GM12874 (cell line): ENCODE measurements around the gene ACOT11.

Experiments used
- TF ChIP-seq, protein P1 (sequence below): IDR thresholded peaks from 2 replicates; pipeline ENCODE4 v1.5.1; 2011; ENCODE audit warnings: low read depth, mild to moderate bottlenecking, control low read depth, low read length, moderate library complexity; ENCODE audit not compliant: insufficient read depth

Gene ACOT11

DNA sequence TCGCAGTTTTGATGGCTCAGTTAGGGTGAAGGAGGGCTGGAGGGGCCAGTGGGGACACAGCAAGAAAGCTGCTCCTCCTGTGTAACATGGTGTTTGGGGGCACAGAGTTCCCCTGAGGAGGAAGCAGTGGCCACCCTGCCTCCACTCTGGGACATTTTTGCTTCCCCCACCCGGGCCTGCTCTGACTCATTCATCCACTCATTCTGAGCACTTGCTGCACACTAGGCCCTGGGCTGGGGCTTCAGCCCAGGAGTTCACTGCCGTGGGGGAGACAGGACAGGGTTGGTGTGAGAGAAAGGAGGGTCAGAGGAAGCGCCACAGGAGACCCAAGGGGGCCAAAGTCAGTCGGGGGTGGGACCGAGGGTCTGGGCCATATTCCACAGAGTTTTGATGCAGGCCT lies 41.4 kb upstream of the ACOT11 start:
- TF ChIP-seq, protein P1, sequence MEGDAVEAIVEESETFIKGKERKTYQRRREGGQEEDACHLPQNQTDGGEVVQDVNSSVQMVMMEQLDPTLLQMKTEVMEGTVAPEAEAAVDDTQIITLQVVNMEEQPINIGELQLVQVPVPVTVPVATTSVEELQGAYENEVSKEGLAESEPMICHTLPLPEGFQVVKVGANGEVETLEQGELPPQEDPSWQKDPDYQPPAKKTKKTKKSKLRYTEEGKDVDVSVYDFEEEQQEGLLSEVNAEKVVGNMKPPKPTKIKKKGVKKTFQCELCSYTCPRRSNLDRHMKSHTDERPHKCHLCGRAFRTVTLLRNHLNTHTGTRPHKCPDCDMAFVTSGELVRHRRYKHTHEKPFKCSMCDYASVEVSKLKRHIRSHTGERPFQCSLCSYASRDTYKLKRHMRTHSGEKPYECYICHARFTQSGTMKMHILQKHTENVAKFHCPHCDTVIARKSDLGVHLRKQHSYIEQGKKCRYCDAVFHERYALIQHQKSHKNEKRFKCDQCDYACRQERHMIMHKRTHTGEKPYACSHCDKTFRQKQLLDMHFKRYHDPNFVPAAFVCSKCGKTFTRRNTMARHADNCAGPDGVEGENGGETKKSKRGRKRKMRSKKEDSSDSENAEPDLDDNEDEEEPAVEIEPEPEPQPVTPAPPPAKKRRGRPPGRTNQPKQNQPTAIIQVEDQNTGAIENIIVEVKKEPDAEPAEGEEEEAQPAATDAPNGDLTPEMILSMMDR = no peak

DNA sequence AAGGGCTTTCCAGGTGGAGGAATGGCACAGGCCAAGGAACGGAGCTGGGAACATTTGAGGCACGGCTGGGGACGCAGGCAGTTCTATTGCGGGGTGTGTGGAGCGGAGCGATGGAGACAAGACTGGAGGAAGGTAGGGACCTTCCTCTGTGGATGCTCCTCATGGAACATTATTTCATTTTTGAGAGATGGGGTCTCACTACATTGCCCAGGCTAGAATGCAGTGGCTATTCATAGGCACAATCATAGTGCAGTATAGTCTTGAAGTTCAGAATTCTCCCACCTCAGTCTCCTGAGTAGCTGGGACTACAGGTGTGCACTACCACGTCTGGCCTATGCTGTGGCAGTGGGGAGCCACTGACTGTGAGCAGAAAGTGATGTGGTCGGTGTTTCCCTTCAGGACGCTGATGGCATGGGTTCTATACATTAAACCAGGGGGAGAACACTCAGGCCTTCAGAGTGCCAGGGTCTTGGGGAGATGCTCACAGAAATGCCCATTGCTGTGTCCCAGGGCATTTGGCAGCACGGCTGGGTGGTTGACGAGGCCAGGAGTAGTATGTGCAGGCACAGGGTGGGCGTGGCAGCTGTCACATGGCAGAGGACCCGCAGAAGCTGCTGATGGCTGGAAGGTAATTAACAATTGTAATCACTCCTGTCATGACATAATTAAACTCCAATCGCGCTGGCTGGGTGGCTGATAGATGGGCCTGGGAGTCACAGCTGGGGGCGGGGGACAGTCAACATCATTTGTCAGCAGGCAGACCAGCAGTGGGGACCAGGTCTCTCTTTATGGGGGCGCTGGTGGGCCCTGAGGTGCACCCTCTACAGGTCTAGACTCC lies 40.8 kb upstream of the ACOT11 start:
- TF ChIP-seq, protein P1 = no peak

DNA sequence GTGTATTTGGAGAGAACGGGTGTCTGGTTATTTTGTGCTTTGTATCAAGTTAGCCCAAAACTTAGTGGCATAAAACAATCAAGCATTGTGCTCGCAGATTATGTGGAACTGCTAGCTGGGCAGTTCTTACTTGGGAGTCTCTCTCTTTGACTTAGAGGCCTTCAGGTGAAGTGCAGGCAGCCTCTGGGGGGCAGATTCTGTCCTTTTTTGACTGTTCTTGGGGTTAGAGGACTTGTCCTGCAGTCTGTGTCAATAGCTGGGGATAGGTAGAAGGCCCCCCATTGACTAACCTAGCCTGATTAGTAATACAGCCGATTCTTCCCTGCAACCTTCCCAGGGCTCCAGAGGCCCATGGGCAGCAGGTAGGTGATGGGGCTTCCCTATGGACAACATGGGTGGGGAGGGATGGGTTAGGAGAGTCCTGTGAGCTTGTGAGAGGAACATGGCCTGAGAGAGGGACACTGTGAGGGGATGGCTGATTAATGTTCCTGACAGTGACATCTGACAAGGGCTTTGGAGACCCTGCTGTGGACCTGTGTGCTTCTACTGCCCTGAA lies 37.2 kb upstream of the ACOT11 start:
- TF ChIP-seq, protein P1 = no peak

DNA sequence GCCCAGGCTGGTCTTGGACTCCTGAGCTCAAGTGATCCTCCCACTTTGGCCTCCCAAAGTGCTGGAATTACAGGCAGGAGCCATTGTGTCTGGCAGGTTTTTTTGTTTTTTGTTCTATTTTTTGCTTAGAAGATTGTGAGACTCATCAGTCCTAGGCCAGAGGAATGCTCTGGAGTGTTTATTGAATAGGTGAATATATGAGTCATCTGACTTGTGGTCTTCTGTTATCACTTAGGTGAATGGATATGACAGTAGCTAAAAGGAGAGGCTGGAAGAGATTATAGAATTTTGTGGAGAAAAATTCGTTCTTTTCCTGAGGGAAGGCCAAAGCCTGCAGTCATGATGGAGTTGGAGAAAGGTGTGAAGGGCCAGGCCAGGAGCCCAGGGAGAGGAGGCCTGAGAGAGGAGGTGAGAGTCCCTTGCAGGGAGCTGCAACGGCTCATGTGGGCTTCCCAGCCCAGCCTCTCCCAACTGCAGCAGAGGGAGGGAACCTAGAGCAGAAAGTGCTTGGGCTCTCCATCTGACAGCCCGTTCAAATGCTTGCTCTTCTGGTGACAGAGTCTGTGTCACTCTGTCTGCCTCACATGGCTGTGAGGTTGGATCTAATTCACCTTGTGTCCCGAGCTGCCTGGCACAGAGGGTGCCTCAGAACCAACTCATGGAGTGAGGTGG lies 31.6 kb upstream of the ACOT11 start:
- TF ChIP-seq, protein P1 = no peak

DNA sequence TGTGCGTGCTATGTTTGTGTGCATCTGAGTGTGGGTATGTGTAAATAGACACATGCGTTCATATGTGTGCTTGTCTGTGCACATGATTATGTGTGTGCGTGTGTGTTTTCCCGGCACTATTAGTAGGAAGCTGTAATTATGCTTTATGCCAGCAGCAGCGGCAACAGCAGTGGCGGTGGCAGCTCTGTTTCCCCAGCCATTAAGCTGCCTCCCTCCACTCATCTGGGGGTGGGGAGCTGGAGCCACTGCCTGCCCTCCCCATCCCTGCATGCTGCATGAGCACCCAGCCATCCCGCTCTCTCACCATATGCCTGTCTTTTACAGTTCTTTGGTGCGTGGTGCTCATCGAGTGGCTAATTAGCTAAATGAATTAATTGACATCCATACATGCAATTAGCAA lies 30.5 kb upstream of the ACOT11 start:
- TF ChIP-seq, protein P1 = no peak

DNA sequence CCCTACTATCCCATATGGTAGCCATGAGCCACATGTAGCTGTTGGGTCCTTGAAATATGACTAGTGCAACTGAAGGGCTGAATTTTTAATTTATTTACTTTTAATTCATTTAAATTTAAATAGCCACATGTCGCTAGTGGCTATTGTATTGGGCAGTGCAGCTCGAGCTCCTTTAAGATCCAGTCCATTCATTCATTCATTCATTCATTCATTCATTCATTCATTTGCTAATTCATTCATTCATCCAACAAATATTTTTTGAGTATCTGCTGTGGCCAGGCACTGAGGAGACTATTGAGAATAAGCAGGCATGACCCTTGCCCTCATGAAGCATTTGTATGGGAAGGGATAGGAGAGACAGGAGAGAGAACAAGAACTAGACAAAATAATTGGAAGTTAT lies 29.5 kb upstream of the ACOT11 start:
- TF ChIP-seq, protein P1 = no peak

DNA sequence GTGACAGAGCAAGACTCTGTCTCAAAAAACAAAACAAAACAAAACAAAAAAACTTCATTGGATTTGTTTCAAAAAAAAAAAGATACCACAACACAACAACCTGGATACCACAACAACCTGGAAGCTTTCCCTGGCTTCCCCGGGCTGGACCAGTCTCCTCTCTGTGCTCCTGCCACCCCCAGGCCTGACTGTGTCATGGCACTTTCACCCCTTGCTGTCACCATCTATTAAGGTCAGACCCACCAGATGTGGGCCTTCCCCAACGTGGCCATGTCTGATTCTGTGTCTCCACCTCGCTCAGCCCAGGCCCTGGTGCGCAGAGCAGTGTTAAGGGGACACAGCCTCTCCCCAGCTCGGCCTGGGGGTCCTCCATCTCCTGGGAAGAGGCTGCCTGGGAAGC lies 28.3 kb upstream of the ACOT11 start:
- TF ChIP-seq, protein P1 = peak; percentile 32; the same call in 1 of the 2 replicates
